ENCODE results near the gene FIBCD1.

Gene FIBCD1

GRCh38 chr9:130882696-130883225 is 56.3 kb downstream of the FIBCD1 start:
- intact Hi-C loops (cut with DNase I; ENCODE audit: low total_unique reads): no loop called here
- Histone ChIP-seq H3K9me3 (no peaks in the 10 kb centered on the region), H3K27me3 (no peaks in the 10 kb centered on the region), H3K27ac (no peak overlapping the region), H3K4me3 (no peak overlapping the region), H3K4me1 (peaks cover 0 to 27% (median 9%) of the 10 kb centered on the region in 4 donors), H3K36me3 (peaks cover 90 to 100% (median 98%) of the 10 kb centered on the region in 3 donors)
- TF ChIP-seq CTCF (IDR thresholded peaks at IDR 0.05): no peak
- no peak for DNase-seq

GRCh38 chr9:130881516-130881915 is 57.5 kb downstream of the FIBCD1 start:
- TF ChIP-seq CTCF (IDR thresholded peaks at IDR 0.05): no peak
- Histone ChIP-seq H3K4me1 (peaks cover 0 to 15% (median 5%) of the 10 kb centered on the region in 4 donors), H3K9me3 (no peaks in the 10 kb centered on the region), H3K36me3 (peaks cover 85 to 100% (median 86%) of the 10 kb centered on the region in 3 donors), H3K4me3 (no peak overlapping the region), H3K27me3 (no peaks in the 10 kb centered on the region), H3K27ac (no peak overlapping the region)
- no peak for DNase-seq
- intact Hi-C loops (cut with DNase I; ENCODE audit: low total_unique reads): no loop called here

- Histone ChIP-seq H3K9me3 (no peaks in the 10 kb centered on the region), H3K27ac (no peak overlapping the region), H3K4me1 (peaks cover 0 to 6% (median 3%) of the 10 kb centered on the region in 4 donors), H3K4me3 (no peak overlapping the region), H3K27me3 (no peaks in the 10 kb centered on the region), H3K36me3 (peaks cover 85 to 100% (median 86%) of the 10 kb centered on the region in 3 donors)
- TF ChIP-seq CTCF (IDR thresholded peaks at IDR 0.05): no peak
- DNase-seq: no peak
- intact Hi-C loops (cut with DNase I; ENCODE audit: low total_unique reads): no loop called here
Observed at GRCh38 chr9:130880599-130881220, 58.3 kb downstream of the FIBCD1 start.

GRCh38 chr9:130879863-130880411 is 59.1 kb downstream of the FIBCD1 start:
- H3K27me3 ChIP-seq: no peaks in the 10 kb centered on the region
- H3K4me3 ChIP-seq: no peak overlapping the region
- no peak for TF ChIP-seq CTCF (IDR thresholded peaks at IDR 0.05)
- DNase-seq: no peak
- intact Hi-C loops (cut with DNase I; ENCODE audit: low total_unique reads): loop anchor here (10.0 kb wide), 1 partner anchor 155 kb away; no protein-coding TSS in a partner anchor
- H3K9me3 ChIP-seq: no peaks in the 10 kb centered on the region
- no peak overlapping the region for H3K27ac ChIP-seq
- peaks cover 85 to 100% (median 86%) of the 10 kb centered on the region in 3 donors for H3K36me3 ChIP-seq
- H3K4me1 ChIP-seq: peaks cover 0 to under 1% (median 0%) of the 10 kb centered on the region in 4 donors

- no peak for TF ChIP-seq CTCF (IDR thresholded peaks at IDR 0.05)
- no peak overlapping the region for H3K27ac ChIP-seq
- no peak overlapping the region for H3K4me3 ChIP-seq
- no peaks in the 10 kb centered on the region for H3K9me3 ChIP-seq
- intact Hi-C loops (cut with DNase I; ENCODE audit: low total_unique reads): loop anchor here (10.0 kb wide), 1 partner anchor 157 kb away; no protein-coding TSS in a partner anchor
- H3K27me3 ChIP-seq: no peaks in the 10 kb centered on the region
- peaks cover 0 to 17% (median 5%) of the 10 kb centered on the region in 4 donors for H3K4me1 ChIP-seq
- H3K36me3 ChIP-seq: peaks cover 83 to 100% (median 85%) of the 10 kb centered on the region in 3 donors
- no peak for DNase-seq
Observed at GRCh38 chr9:130878295-130878694, 60.8 kb downstream of the FIBCD1 start.

Measured in tibial artery (tissue), 4 donors.